C4-2B (cell line): ENCODE data around the gene NOXO1.
"Not testable (repeated sequence)": the region's sequence is repeated elsewhere in the genome, so short reads cannot be mapped to it uniquely, and the experiment has no call there.

ENCODE experiments used
- H3K27ac ChIP-seq: fragments of 450-650 bp; 2 replicates; pipeline ENCODE4 v1.5.1; 2017
- ZFX ChIP-seq: fragments of 450-650 bp; IDR thresholded peaks from 2 replicates; pipeline ENCODE4 v1.6.1; 2017
- TF ChIP-seq, protein P1 (sequence below): fragments of 450-650 bp; conservative IDR thresholded peaks from 2 replicates; pipeline ENCODE4 v1.5.1; 2017; ENCODE audit warnings: mild to moderate bottlenecking

NOXO1 gene

DNA sequence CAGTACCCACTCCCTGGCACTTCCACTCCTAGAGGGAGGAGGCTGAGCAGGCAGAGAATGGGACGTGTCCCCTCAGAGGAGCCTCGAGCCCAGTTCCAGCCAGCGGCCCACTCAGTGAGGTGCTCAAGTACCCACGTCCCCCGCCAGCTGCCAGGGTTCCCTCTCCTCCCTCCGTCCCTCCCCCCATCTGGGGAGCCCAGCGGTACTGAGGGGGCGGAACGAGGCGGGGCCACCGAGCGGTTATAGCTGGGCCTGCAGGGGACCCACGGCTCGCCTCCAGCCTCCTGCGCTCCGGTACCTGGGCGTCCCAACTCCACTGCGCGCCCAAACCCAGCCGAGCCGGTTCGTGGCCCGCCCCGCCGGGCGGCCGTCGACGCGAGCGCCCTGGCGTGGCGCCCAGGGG, 38.2 kb upstream of the NOXO1 start, which contains the start of gene NPW:
NPW (plus strand) TSS at position 268 of the 403 bp plus-strand sequence.
- TF ChIP-seq, protein P1, sequence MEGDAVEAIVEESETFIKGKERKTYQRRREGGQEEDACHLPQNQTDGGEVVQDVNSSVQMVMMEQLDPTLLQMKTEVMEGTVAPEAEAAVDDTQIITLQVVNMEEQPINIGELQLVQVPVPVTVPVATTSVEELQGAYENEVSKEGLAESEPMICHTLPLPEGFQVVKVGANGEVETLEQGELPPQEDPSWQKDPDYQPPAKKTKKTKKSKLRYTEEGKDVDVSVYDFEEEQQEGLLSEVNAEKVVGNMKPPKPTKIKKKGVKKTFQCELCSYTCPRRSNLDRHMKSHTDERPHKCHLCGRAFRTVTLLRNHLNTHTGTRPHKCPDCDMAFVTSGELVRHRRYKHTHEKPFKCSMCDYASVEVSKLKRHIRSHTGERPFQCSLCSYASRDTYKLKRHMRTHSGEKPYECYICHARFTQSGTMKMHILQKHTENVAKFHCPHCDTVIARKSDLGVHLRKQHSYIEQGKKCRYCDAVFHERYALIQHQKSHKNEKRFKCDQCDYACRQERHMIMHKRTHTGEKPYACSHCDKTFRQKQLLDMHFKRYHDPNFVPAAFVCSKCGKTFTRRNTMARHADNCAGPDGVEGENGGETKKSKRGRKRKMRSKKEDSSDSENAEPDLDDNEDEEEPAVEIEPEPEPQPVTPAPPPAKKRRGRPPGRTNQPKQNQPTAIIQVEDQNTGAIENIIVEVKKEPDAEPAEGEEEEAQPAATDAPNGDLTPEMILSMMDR, result no peak
- no peak for TF ChIP-seq ZFX
- H3K27ac ChIP-seq, result no peak within 1 kb of the TSS

- peak overlapping the region; percentile 89 for H3K27ac ChIP-seq
Measured at GRCh38 chr16:2016407-2016922, 35.2 kb upstream of the NOXO1 start.

GRCh38 chr16:2015947-2016208, 34.6 kb upstream of the NOXO1 start:
- H3K27ac ChIP-seq, result peak overlapping the region; percentile 89
- TF ChIP-seq, protein P1, result no peak
- TF ChIP-seq ZFX, result no peak

More at GRCh38 chr16:2016407-2016922, 35.2 kb upstream of the NOXO1 start:
- TF ChIP-seq ZFX, result no peak
- TF ChIP-seq, protein P1, result peak; percentile 68

GRCh38 chr16:2015117-2015946, 34.1 kb upstream of the NOXO1 start:
- no peak for TF ChIP-seq ZFX
- TF ChIP-seq, protein P1, result no peak

GRCh38 chr16:2013527-2013926, 32.3 kb upstream of the NOXO1 start:
- no peak for TF ChIP-seq ZFX
- TF ChIP-seq, protein P1, result no peak
- no peak overlapping the region for H3K27ac ChIP-seq

More at GRCh38 chr16:2015117-2015946, 34.1 kb upstream of the NOXO1 start:
- peak overlapping the region; percentile 89 for H3K27ac ChIP-seq

DNA sequence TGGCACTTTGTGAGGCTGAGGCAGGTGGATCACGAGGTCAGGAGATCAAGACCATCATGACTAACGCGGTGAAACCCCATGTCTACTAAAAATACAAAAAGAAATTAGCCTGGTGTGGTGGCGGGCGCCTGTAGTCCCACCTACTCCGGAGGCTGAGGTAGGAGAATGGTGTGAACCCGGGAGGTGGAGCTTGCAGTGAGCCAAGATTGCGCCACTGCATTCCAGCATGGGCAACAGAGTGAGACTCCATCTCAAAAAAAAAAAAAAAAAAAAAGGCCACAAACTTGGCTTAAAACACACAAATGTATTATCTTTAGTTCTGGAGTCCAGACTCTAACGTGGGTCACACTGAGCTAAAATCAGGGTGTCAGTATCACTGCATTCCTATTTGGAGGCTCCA, 30.5 kb upstream of the NOXO1 start:
- not testable (repeated sequence) for H3K27ac ChIP-seq

DNA sequence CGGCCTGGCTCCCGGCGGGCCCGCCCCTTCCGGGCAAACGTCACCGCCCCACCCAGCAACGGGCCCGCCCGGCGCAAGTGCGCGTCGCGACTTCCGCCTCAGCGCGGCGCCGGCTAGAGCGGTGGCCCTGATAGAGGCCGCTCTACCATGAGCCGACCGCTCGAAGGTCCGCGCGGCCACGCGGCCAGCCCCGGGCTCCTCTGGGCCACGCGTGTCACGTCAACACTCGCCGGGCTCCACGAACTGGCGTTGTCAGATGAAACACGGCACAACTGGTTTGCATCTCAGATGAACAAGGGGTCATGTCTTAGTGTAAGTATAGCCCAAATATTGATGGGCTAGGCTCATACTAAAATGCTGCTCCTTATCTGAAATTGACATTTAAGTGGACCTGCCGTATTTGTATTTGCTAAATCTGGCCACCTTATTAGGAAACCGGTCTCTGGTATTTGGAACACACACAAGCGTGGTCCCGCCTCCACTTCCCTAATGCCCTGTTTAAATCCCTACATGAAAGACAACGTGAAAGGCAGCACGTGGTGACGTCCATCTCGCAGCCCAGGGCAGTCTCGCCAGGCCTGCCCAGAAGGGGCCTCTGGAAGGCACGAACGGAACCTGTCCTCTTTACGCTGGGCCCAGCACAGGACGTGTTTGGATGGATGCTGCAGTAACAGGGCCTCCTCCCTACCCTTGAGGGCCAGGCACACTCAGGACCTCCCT, 28.7 kb upstream of the NOXO1 start, which contains the start of gene ZNF598:
ZNF598 (minus strand) TSS at position 31 of the 720 bp plus-strand sequence.
- peak within 1 kb of the TSS; percentile 99 for H3K27ac ChIP-seq
- TF ChIP-seq ZFX, result no peak; the same call in 1 of the 2 replicates
- TF ChIP-seq, protein P1, result no peak; the same call in 1 of the 2 replicates
